Activated CD4-positive, alpha-beta T cell treated with anti-CD3 and anti-CD28 coated beads for 4 hours (primary cell): ENCODE results near the gene ELAVL1.

Experiments used
- DNase-seq, 2 donors: peaks; one replicate each; pipeline ENCODE4 v3.0.0-alpha.2; 2020

ELAVL1 gene

GRCh38 chr19:7908742-7909461, 96.5 kb downstream of the ELAVL1 start:
- DNase-seq: no peak
